Esophagus (tissue), 2 donors: ENCODE measurements around the gene EVX2. TPM values are rescaled to one million over a fixed set of nuclear protein-coding genes. Genes with fewer than 3 reads are reported as not detected.

Experiments used
- H3K27ac ChIP-seq, 2 donors: one replicate each; pipeline ENCODE4 v1.5.1; 2013; ENCODE audit warnings: low read depth in 2 of 2, mild to moderate bottlenecking in 2 of 2, inconsistent platforms in 1 of 2, low read length in 1 of 2, moderate library complexity in 1 of 2
- H3K27me3 ChIP-seq, 2 donors: one replicate each; pipeline ENCODE4 v1.6.1; 2013; ENCODE audit warnings: low read length in 2 of 2, control low read depth in 1 of 2, mild to moderate bottlenecking in 1 of 2; ENCODE audit not compliant: insufficient read depth in 2 of 2, control insufficient read depth in 1 of 2
- H3K36me3 ChIP-seq, 2 donors: one replicate each; pipeline ENCODE4 v1.6.1; 2013; ENCODE audit warnings: low read length in 1 of 2; ENCODE audit not compliant: control insufficient read depth in 2 of 2, insufficient read depth in 2 of 2
- H3K4me1 ChIP-seq, 2 donors: one replicate each; pipeline ENCODE4 v1.6.1; 2013; ENCODE audit warnings: low read length in 1 of 2; ENCODE audit not compliant: control insufficient read depth in 2 of 2, insufficient read depth in 2 of 2
- H3K4me3 ChIP-seq, 2 donors: one replicate each; pipeline ENCODE4 v1.5.1; 2013; ENCODE audit warnings: low read length in 2 of 2, mild to moderate bottlenecking in 2 of 2, low read depth in 1 of 2, moderate library complexity in 1 of 2
- H3K9me3 ChIP-seq, 2 donors: one replicate each; pipeline ENCODE4 v1.6.1; 2013; ENCODE audit warnings: mild to moderate bottlenecking in 2 of 2, low read depth in 1 of 2, low read length in 1 of 2, moderate library complexity in 1 of 2; ENCODE audit not compliant: control insufficient read depth in 2 of 2, insufficient read depth in 1 of 2
- WGBS, 2 donors: extraction: QIAGEN DNeasy Blood & Tissue Kit; methylation state at CpG; one replicate each; pipeline ENCODE4 v1.1.7; 2013; 5-methylcytosine and 5-hydroxymethylcytosine counted together
- polyA plus RNA-seq, 2 donors: library from polyadenylated mRNA; stranded (reverse); fragments of 200-250 nt; gene quantifications; one replicate each; pipeline ENCODE4 v1.2.3, GENCODE V29; 2013
- donor health status: healthy with polysubstance abuse.
- donor health status: Bipolar disorder and iron deficiency.

Gene EVX2
- polyA plus RNA-seq, 2 donors, result not detected

DNA sequence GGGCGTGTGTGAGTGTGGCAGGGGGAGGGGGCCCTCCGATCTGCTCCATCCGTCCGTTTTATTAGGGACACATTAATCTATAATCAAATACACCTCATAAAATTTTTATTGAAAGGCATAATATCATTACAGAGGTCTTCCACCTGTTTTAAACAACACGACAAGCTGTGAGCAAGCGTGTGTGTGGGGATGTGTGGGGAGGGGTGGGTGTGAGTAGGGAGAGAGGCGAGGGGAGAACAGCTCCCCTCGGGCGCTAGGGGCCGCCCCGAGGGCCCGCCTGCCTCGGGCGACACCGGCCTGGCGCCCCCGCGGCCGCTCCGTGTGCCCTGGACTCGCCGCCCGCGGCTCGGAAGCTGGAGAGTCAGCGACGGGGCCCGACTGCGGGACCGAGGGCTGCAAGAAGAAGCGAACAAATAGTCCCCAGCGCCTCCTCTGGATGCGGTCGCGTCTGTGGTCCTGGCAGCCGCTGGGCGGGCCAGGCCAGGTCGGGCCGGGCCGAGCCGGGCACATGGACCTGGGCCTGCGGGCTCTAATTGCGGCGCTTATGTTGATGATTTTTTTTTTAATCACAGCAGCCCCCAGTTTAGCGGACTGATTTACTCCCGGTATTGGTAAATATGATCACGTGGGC is 38.4 kb upstream of the EVX2 start:
- H3K4me3 ChIP-seq, result peak overlapping the region; percentile 34 to 36
- 8 to 9% methylated on average over 34 to 47 of the region's 47 CpGs for WGBS, 2 donors
- H3K4me1 ChIP-seq, result peaks cover 0 to 6% of the 10 kb centered on the region in 2 donors
- peaks cover 6 to 7% of the 10 kb centered on the region in 2 donors for H3K9me3 ChIP-seq
- peaks cover 15 to 72% of the 10 kb centered on the region in 2 donors for H3K27me3 ChIP-seq
- peak overlapping the region in 1 of 2 donors; percentile 22 for H3K27ac ChIP-seq
- no peaks in the 10 kb centered on the region for H3K36me3 ChIP-seq

GRCh38 chr2:176121190-176122051 is 37.7 kb upstream of the EVX2 start:
- Histone ChIP-seq H3K4me3 (peak overlapping the region in 1 of 2 donors; percentile 34), H3K27ac (peak overlapping the region in 1 of 2 donors; percentile 17), H3K27me3 (peaks cover 12 to 72% of the 10 kb centered on the region in 2 donors)

DNA sequence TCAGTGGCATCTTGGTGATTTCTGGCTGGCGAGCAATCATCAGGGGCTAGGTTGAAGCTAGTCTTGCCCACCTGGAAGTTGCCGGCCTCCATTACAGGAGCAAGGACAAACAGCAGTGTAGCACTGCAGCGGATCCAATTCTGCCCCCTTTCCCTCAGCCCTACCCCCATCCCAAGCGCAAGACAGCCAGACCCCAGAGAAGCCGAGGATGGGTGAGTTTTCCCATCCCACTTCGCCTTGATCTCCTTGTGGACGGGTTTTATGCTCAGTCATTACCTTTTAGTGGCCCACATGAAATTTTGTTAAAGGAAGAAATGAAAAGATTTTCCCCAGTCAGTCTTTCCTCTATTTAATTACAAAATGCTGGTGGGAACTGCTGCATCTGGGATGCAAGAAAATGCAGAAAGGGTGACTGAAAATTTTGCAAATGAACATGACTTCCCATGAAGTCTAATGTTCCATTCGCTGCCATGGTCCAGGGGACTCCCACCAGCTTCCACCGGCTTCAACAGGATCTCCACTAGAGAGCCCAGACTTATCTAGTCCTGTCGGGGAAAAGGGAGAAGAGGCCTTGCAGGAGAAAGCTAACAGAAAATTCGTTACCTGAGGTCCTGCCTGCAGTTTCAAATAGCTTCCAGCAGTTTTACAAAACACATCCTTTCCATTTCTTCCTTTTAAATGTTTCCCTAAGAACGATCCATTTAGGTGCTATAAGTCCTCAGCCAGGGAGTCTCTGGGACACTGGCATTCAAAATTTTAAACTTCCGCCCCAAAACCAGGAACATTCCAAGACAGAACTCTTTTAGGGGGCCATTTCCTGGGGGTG is 36.8 kb upstream of the EVX2 start:
- Histone ChIP-seq H3K9me3 (peaks cover 7 to 13% of the 10 kb centered on the region in 2 donors), H3K27me3 (peaks cover 16 to 76% of the 10 kb centered on the region in 2 donors), H3K4me1 (peaks cover 0 to 6% of the 10 kb centered on the region in 2 donors), H3K36me3 (no peaks in the 10 kb centered on the region), H3K27ac (no peak overlapping the region), H3K4me3 (no peak overlapping the region)
- 22 to 23% methylated on average over 13 of the region's 13 CpGs for WGBS, 2 donors

More at GRCh38 chr2:176121190-176122051, 37.7 kb upstream of the EVX2 start:
- peaks cover 7 to 11% of the 10 kb centered on the region in 2 donors for H3K9me3 ChIP-seq
- H3K4me1 ChIP-seq, result peaks cover 0 to 6% of the 10 kb centered on the region in 2 donors
- WGBS, 2 donors, result 17% methylated on average over 49 to 53 of the region's 53 CpGs
- H3K36me3 ChIP-seq, result no peaks in the 10 kb centered on the region

DNA sequence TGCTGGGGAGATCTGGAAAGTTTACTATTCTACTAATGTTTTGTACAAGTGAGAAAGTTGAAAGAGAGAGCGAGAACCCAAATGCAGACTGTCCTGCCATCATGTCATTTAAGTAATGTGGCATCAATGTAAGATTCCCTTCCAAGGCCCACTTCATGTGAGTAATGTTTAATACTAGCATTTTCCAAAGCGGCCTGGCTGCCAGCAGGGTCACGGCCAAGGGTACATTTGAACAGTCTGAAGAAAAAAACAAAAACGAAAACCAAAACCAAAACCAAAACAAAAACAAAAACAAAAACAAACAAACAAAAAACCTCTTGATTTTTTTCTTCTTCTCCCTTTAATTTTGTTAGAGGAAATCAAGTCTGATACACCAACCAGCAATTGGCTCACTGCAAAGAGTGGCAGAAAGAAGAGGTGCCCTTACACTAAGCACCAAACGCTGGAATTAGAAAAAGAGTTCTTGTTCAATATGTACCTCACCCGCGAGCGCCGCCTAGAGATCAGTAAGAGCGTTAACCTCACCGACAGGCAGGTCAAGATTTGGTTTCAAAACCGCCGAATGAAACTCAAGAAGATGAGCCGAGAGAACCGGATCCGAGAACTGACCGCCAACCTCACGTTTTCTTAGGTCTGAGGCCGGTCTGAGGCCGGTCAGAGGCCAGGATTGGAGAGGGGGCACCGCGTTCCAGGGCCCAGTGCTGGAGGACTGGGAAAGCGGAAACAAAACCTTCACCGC is 35.0 kb upstream of the EVX2 start:
- Histone ChIP-seq H3K4me1 (peaks cover 0 to 6% of the 10 kb centered on the region in 2 donors), H3K9me3 (peaks cover 7 to 13% of the 10 kb centered on the region in 2 donors), H3K27ac (no peak overlapping the region), H3K4me3 (peak overlapping the region; percentile 18 to 20), H3K27me3 (peaks cover 19 to 76% of the 10 kb centered on the region in 2 donors), H3K36me3 (no peaks in the 10 kb centered on the region)
- 12 to 16% methylated on average over 24 of the region's 24 CpGs for WGBS, 2 donors

GRCh38 chr2:176117823-176118371 is 34.1 kb upstream of the EVX2 start:
- peaks cover 4 to 13% of the 10 kb centered on the region in 2 donors for H3K9me3 ChIP-seq
- WGBS, 2 donors, result 11 to 13% methylated on average over 11 of the region's 11 CpGs
- H3K4me1 ChIP-seq, result peaks cover 0 to 6% of the 10 kb centered on the region in 2 donors
- no peaks in the 10 kb centered on the region for H3K36me3 ChIP-seq
- peaks cover 19 to 72% of the 10 kb centered on the region in 2 donors for H3K27me3 ChIP-seq
- peak overlapping the region in 1 of 2 donors; percentile 23 for H3K4me3 ChIP-seq
- no peak overlapping the region for H3K27ac ChIP-seq

- peak overlapping the region in 1 of 2 donors; percentile 23 for H3K4me3 ChIP-seq
- 19 to 25% methylated on average over 39 to 40 of the region's 40 CpGs for WGBS, 2 donors
- peak overlapping the region in 1 of 2 donors; percentile 5 for H3K27ac ChIP-seq
- H3K4me1 ChIP-seq, result peaks cover 0 to 2% of the 10 kb centered on the region in 2 donors
- peaks cover 4 to 14% of the 10 kb centered on the region in 2 donors for H3K9me3 ChIP-seq
- H3K36me3 ChIP-seq, result no peaks in the 10 kb centered on the region
- H3K27me3 ChIP-seq, result peaks cover 19 to 72% of the 10 kb centered on the region in 2 donors
These were observed 33.5 kb upstream of the EVX2 start for GRCh38 chr2:176117162-176117822.

DNA sequence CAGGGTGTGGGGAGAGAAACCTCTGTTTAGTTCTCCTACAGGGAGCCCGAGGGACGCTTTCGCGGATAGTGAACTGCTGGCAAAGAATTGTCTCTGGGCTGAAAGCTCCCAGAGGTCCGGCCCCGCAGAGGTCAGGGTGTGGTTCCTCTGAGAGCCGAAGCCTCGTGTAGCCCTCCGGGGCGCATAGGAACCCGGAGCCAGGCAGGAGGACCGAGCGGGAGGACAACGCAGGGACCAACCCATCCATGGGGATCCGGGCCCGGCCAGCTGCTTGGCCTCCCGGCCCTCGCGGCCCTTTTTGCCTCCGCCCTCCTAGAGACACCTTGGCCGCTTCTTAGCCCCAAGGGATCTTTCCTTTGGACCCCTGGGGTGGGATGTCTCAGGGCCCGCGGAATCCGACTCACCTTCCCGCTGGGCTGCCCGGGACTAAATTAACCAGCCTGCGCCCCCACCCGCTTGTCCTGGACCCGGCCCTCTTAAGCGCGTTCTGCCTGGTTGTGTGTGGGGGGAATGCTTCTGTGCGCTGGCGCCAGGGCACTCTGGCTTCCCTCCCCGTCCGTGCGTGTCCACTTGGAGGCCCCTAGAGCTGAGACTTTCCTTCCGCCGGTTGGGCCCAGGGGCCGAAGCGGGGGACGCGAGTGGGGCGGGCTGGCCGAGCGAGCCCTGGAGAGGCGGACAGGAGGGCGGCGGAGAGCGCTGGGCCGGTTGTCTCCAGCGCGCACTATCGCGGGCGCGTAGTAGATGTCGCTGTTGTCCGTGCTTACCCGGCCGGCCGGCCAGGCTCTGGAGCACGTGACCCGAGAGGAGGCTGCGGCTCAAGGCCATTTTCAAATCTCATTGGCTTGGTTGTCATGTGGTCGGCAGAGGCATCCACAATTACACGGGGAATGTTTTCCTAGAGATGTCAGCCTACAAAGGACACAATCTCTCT is 32.4 kb upstream of the EVX2 start, which contains the start of gene HOXD10:
HOXD10 (plus strand) TSS at position 896 of the 931 bp plus-strand sequence. CDS start 56 bp downstream, outside the sequence.
- H3K27ac ChIP-seq, result peak within 1 kb of the TSS in 1 of 2 donors; percentile 5
- peak within 1 kb of the TSS in 1 of 2 donors; percentile 23 for H3K4me3 ChIP-seq
- 12 to 13% methylated on average over 66 of the region's 66 CpGs for WGBS, 2 donors
- peaks cover 0 to 14% of the 10 kb centered on the region in 2 donors for H3K9me3 ChIP-seq
- H3K36me3 ChIP-seq, result no peaks in the 10 kb centered on the region
- peaks cover 19 to 65% of the 10 kb centered on the region in 2 donors for H3K27me3 ChIP-seq
- H3K4me1 ChIP-seq, result no peaks in the 10 kb centered on the region
